ENCODE results near the gene NUDT4B.
"Not testable (repeated sequence)": the region's sequence is repeated elsewhere in the genome, so short reads cannot be mapped to it uniquely, and the experiment has no call there.

DNA sequence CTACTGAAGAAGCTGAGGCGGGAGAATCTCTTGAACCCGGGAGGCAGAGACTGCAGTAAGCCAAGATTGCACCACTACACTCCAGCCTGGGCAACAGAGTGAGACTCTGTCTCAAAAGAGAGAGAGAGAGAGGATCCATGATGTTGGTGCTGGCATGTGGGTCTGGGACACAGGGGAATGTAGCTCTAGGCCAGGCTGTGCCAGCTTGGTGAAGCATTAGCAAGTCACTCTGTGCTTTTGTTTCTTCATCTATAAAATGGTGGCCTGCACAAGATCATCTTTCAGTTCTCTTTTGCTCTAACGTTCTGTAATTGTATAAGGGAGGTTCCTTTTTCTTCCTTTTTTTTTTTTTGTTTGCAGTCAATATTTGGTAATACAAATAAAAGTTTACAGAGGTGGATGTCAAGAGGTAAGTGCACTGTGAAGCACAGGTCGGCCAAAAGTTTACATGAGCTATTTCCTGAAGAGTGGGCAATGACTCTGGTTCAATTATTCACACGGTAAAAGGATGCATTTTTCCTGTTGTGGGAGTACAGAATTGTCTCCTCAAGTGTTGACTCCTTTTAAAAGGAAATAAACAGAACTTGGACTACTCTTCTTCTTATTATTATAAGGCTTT lies 44.5 kb upstream of the NUDT4B start:
- TF ChIP-seq, protein P1, sequence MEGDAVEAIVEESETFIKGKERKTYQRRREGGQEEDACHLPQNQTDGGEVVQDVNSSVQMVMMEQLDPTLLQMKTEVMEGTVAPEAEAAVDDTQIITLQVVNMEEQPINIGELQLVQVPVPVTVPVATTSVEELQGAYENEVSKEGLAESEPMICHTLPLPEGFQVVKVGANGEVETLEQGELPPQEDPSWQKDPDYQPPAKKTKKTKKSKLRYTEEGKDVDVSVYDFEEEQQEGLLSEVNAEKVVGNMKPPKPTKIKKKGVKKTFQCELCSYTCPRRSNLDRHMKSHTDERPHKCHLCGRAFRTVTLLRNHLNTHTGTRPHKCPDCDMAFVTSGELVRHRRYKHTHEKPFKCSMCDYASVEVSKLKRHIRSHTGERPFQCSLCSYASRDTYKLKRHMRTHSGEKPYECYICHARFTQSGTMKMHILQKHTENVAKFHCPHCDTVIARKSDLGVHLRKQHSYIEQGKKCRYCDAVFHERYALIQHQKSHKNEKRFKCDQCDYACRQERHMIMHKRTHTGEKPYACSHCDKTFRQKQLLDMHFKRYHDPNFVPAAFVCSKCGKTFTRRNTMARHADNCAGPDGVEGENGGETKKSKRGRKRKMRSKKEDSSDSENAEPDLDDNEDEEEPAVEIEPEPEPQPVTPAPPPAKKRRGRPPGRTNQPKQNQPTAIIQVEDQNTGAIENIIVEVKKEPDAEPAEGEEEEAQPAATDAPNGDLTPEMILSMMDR (IDR thresholded peaks at IDR 0.05) = not testable (repeated sequence)
- TF ChIP-seq POLR2A (IDR thresholded peaks at IDR 0.05) = not testable (repeated sequence)

Data from uterus (tissue), 2 donors.